ENCODE measurements around the gene ZNF738.
"Not testable (repeated sequence)": the region's sequence is repeated elsewhere in the genome, so short reads cannot be mapped to it uniquely, and the experiment has no call there.

DNA sequence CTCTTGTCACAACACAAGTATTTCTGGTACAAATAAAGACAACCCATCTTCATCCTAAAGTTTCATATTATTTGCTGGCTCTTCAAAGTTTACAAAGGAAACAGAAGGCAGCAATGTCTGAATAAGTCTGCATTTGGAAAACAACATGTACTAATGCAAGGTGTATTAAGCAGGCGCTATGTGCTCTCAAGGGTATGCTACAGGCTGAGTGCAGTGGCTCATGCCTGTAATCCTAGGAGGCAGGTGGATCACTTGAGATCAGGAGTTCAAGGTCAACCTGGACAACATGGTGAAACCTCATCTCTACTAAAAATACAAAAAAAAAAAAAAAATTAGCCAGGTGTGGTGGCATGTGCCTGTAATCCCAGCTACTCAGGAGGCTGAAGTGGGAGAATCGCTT, 46.0 kb upstream of the ZNF738 start:
- TF ChIP-seq, protein P1, sequence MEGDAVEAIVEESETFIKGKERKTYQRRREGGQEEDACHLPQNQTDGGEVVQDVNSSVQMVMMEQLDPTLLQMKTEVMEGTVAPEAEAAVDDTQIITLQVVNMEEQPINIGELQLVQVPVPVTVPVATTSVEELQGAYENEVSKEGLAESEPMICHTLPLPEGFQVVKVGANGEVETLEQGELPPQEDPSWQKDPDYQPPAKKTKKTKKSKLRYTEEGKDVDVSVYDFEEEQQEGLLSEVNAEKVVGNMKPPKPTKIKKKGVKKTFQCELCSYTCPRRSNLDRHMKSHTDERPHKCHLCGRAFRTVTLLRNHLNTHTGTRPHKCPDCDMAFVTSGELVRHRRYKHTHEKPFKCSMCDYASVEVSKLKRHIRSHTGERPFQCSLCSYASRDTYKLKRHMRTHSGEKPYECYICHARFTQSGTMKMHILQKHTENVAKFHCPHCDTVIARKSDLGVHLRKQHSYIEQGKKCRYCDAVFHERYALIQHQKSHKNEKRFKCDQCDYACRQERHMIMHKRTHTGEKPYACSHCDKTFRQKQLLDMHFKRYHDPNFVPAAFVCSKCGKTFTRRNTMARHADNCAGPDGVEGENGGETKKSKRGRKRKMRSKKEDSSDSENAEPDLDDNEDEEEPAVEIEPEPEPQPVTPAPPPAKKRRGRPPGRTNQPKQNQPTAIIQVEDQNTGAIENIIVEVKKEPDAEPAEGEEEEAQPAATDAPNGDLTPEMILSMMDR (IDR thresholded peaks at IDR 0.05; ENCODE audit: insufficient read depth, low read length), result not testable (repeated sequence)
- TF ChIP-seq POLR2AphosphoS5, GABPA (IDR thresholded peaks at IDR 0.05; ENCODE audit: low read depth): not testable (repeated sequence)
- TF ChIP-seq, protein P2, sequence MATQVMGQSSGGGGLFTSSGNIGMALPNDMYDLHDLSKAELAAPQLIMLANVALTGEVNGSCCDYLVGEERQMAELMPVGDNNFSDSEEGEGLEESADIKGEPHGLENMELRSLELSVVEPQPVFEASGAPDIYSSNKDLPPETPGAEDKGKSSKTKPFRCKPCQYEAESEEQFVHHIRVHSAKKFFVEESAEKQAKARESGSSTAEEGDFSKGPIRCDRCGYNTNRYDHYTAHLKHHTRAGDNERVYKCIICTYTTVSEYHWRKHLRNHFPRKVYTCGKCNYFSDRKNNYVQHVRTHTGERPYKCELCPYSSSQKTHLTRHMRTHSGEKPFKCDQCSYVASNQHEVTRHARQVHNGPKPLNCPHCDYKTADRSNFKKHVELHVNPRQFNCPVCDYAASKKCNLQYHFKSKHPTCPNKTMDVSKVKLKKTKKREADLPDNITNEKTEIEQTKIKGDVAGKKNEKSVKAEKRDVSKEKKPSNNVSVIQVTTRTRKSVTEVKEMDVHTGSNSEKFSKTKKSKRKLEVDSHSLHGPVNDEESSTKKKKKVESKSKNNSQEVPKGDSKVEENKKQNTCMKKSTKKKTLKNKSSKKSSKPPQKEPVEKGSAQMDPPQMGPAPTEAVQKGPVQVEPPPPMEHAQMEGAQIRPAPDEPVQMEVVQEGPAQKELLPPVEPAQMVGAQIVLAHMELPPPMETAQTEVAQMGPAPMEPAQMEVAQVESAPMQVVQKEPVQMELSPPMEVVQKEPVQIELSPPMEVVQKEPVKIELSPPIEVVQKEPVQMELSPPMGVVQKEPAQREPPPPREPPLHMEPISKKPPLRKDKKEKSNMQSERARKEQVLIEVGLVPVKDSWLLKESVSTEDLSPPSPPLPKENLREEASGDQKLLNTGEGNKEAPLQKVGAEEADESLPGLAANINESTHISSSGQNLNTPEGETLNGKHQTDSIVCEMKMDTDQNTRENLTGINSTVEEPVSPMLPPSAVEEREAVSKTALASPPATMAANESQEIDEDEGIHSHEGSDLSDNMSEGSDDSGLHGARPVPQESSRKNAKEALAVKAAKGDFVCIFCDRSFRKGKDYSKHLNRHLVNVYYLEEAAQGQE (IDR thresholded peaks at IDR 0.05; ENCODE audit: insufficient replicate concordance, low read depth), result not testable (repeated sequence)

Data from HL-60 (cell line).